Adrenal gland (tissue), 12 donors: ENCODE results near the gene USB1. TPM values are rescaled to one million over a fixed set of nuclear protein-coding genes. Genes with fewer than 3 reads are reported as not detected.

Source experiments
- DNase-seq, 7 donors: peaks; one replicate each; pipeline ENCODE4 v3.0.0-alpha.2; 2019 to 2020
- H3K27ac ChIP-seq, 5 donors: fragments of 200-600 bp; sonication (generic) in 4 of 5; 1 replicate in 3 of 5; 2 replicates in 2 of 5; pipeline versions ENCODE4 v1.5.1 to v1.8.0; 2016 to 2020; ENCODE audit warnings: mild to moderate bottlenecking in 1 of 5
- H3K27me3 ChIP-seq: fragments of 200-600 bp; 2 replicates; pipeline ENCODE4 v1.8.0; 2021
- H3K36me3 ChIP-seq, 2 donors: fragments of 200-600 bp; replicated peaks in 1 of 2; 1 replicate in 1 of 2; 2 replicates in 1 of 2; pipeline versions ENCODE4 v1.5.1 to v1.8.0; 2018 to 2022
- H3K4me1 ChIP-seq, 2 donors: fragments of 200-600 bp; replicated peaks in 1 of 2; 1 replicate in 1 of 2; 2 replicates in 1 of 2; pipeline versions ENCODE4 v1.5.1 to v1.8.0; 2018 to 2021
- H3K4me3 ChIP-seq, 4 donors: fragments of 200-600 bp; sonication (generic) in 3 of 4; one replicate each; pipeline ENCODE4 v1.5.1; 2016 to 2018
- H3K9me3 ChIP-seq, 3 donors: fragments of 200-600 bp; sonication (generic) in 1 of 3; replicated peaks in 1 of 3; 1 replicate in 2 of 3; 2 replicates in 1 of 3; pipeline versions ENCODE4 v1.5.1 to v1.8.0; 2016 to 2021
- CTCF ChIP-seq, 6 experiments: fragments of 450-650 bp in 4 of 6; fragments of 200-600 bp in 2 of 6; sonication (generic) in 1 of 6; IDR thresholded peaks; 1 replicate in 5 of 6; 2 replicates in 1 of 6; pipeline versions ENCODE4 v1.5.1 to v1.8.0; 2016 to 2021; ENCODE audit warnings: antibody characterized with exemption in 6 of 6, mild to moderate bottlenecking in 2 of 6, moderate library complexity in 1 of 6
- POLR2A ChIP-seq, 2 donors: fragments of 450-650 bp; IDR thresholded peaks; one replicate each; pipeline ENCODE4 v1.6.1; 2017; ENCODE audit warnings: antibody characterized with exemption in 2 of 2, mild to moderate bottlenecking in 2 of 2, moderate library complexity in 1 of 2
- WGBS, 4 donors: extraction: QIAGEN DNeasy Blood & Tissue Kit in 2 of 4; methylation state at CpG; one replicate each; pipeline versions ENCODE4 v1.1.5 to v1.1.7; 2013 to 2017; 5-methylcytosine and 5-hydroxymethylcytosine counted together
- intact Hi-C, 2 donors: fragments of 100-400 bp; cut with DNase I; formaldehyde crosslinking; loops; one replicate each; pipeline versions ENCODE4 v1.14.1 to v1.15.0; 2022 to 2023
- polyA plus RNA-seq, 3 donors: library from polyadenylated mRNA; stranded (reverse); fragments of 200-250 nt in 2 of 3; fragments of 350-450 nt in 1 of 3; fragmentation: Illumina TruSeq in 1 of 3; extraction: RNeasy Lipid Tissue Mini Kit (QIAGEN cat#74804) in 1 of 3; gene quantifications; one replicate each; pipeline ENCODE4 v1.2.3, GENCODE V29; 2013 to 2014
- total RNA-seq, 9 donors: library from RNA; depleted of rRNA in 4 of 9; stranded (reverse); fragments of >200 nt in 4 of 9; fragments of 120-200 nt in 1 of 9; fragmentation: NEBNext Ultra II Directional in 1 of 9; extraction: Animal tissue kit (Norgen Biotek cat#: 25700) in 1 of 9; gene quantifications; one replicate each; pipeline versions ENCODE4 v1.1.0 to v1.2.4, GENCODE V29; 2013 to 2023
- donor health status: healthy with polysubstance abuse.
- donor health status: Bipolar disorder and iron deficiency.
- donor health status: DM: yes; HTN: yes; CAD: no.
- donor health status: DM: no; HTN: no; CAD: no.
- donor health status: DM: no; HTN: no; CAD: no.
- donor health status: DM: yes; HTN: yes; CAD: no.

The USB1 gene
- total and polyA plus RNA-seq, 12 donors: 26.9 to 273 (median 48.3) TPM

- no peak for DNase-seq
- Histone ChIP-seq H3K36me3 (no peaks in the 10 kb centered on the region), H3K27me3 (no peaks in the 10 kb centered on the region), H3K9me3 (no peaks in the 10 kb centered on the region), H3K4me1 (no peaks in the 10 kb centered on the region), H3K4me3 (no peak overlapping the region), H3K27ac (no peak overlapping the region)
- WGBS, 4 donors: 65 to 72% (median 69%) methylated on average over 5 of the region's 5 CpGs
- intact Hi-C loops: no loop called here
- no peak for TF ChIP-seq POLR2A (IDR thresholded peaks at IDR 0.05)
- no peak for TF ChIP-seq CTCF (IDR thresholded peaks at IDR 0.05)
Observed at GRCh38 chr16:58056580-58056979, 55.4 kb downstream of the USB1 start.

DNA sequence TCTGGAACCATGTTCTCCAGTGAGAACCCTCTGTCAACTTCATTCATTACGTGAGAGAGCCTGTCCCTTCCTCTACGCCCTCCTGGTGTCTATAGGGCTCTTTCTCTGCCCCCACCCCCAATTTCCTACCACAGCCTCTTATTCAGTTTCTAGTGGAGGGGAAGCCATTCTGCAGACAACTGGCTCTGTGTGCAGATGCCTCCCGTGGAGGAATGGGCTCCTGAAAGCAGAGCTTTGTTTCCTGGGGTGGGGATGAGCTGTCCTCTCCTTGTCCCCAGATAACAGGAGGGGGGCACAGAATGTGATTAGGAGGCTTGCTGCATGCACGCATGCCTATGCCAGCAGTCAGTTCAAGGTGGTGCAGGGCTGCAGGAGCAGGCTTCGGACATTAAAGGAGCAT, 55.9 kb downstream of the USB1 start:
- no peak for DNase-seq
- no peaks in the 10 kb centered on the region for H3K27me3 ChIP-seq
- no peaks in the 10 kb centered on the region for H3K36me3 ChIP-seq
- no peak for TF ChIP-seq POLR2A (IDR thresholded peaks at IDR 0.05)
- no peak for TF ChIP-seq CTCF (IDR thresholded peaks at IDR 0.05)
- intact Hi-C loops: no loop called here
- 65 to 83% (median 69%) methylated on average over 5 of the region's 5 CpGs for WGBS, 4 donors
- H3K9me3 ChIP-seq: no peaks in the 10 kb centered on the region
- no peak overlapping the region for H3K27ac ChIP-seq
- no peak overlapping the region for H3K4me3 ChIP-seq
- no peaks in the 10 kb centered on the region for H3K4me1 ChIP-seq

DNA sequence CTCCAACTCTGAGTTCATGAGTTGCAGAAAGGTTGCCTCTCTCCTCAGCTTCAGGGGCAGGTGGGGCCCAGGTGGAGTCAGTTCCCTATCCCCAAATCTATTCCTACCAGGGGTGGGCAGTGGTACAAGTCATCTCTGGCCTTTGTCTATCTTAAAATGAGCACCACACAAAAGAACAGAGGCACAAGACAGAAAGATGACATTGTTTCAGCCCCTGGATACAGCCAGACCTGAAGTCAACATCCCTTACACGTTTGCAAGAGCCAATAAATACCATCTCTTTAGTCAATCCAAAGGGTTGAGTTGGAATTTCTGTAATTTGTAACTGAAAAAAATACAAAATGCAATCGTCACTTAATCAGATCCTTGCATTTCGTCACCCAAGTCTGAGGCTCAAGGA, 56.6 kb downstream of the USB1 start:
- no peaks in the 10 kb centered on the region for H3K9me3 ChIP-seq
- H3K4me1 ChIP-seq: no peaks in the 10 kb centered on the region
- no peaks in the 10 kb centered on the region for H3K27me3 ChIP-seq
- intact Hi-C loops: no loop called here
- DNase-seq: no peak
- WGBS, 4 donors: 60 to 79% (median 63%) methylated on average over 3 of the region's 3 CpGs
- TF ChIP-seq CTCF (IDR thresholded peaks at IDR 0.05) (no peak), POLR2A (IDR thresholded peaks at IDR 0.05) (no peak)
- H3K27ac ChIP-seq: no peak overlapping the region
- no peaks in the 10 kb centered on the region for H3K36me3 ChIP-seq
- H3K4me3 ChIP-seq: no peak overlapping the region

GRCh38 chr16:58062821-58063220, 61.6 kb downstream of the USB1 start:
- H3K4me3 ChIP-seq: no peak overlapping the region
- intact Hi-C loops: no loop called here
- no peaks in the 10 kb centered on the region for H3K36me3 ChIP-seq
- TF ChIP-seq POLR2A (IDR thresholded peaks at IDR 0.05): no peak
- TF ChIP-seq CTCF (IDR thresholded peaks at IDR 0.05): no peak
- H3K27ac ChIP-seq: no peak overlapping the region
- no peak for DNase-seq
- H3K27me3 ChIP-seq: no peaks in the 10 kb centered on the region
- H3K9me3 ChIP-seq: no peaks in the 10 kb centered on the region
- no peaks in the 10 kb centered on the region for H3K4me1 ChIP-seq
- WGBS, 4 donors: 84 to 93% (median 92%) methylated on average over 3 to 4 of the region's 4 CpGs
